GM23338 (cell line): ENCODE measurements around the gene CYP21A2. TPM values are rescaled to one million over a fixed set of nuclear protein-coding genes. Genes with fewer than 3 reads are reported as not detected.

Experiments used
- ATAC-seq: fragments of 200-7000 bp; cut with Tn5 transposase; 3 replicates; pipeline ENCODE4 v1.9.1; 2020
- DNase-seq: peaks from one replicate; pipeline ENCODE4 v3.0.0-alpha.2; 2015; ENCODE audit warnings: low spot score
- H2AFZ ChIP-seq: fragments of 200-600 bp; sonication (generic); 2 replicates; pipeline ENCODE4 v1.8.0; 2016; ENCODE audit warnings: antibody characterized with exemption, mild to moderate bottlenecking, moderate library complexity
- H3F3A ChIP-seq: fragments of 200-600 bp; sonication (generic); replicated peaks from 2 replicates; pipeline ENCODE4 v1.8.0; 2017; ENCODE audit warnings: antibody characterized with exemption, mixed run types, low read depth
- H3K27ac ChIP-seq: fragments of 200-600 bp; sonication (generic); 2 replicates; pipeline ENCODE4 v1.6.1; 2016; ENCODE audit warnings: low read depth
- H3K27me3 ChIP-seq: fragments of 200-600 bp; sonication (generic); 2 replicates; pipeline ENCODE4 v1.8.0; 2016; ENCODE audit warnings: mild to moderate bottlenecking, mixed run types, moderate library complexity; ENCODE audit not compliant: insufficient read depth
- H3K36me3 ChIP-seq: fragments of 200-600 bp; sonication (generic); 2 replicates; pipeline ENCODE4 v1.8.0; 2016; ENCODE audit warnings: mild to moderate bottlenecking; ENCODE audit not compliant: insufficient read depth
- H3K4me1 ChIP-seq: fragments of 200-600 bp; sonication (generic); 2 replicates; pipeline ENCODE4 v1.8.0; 2016; ENCODE audit warnings: mild to moderate bottlenecking, moderate library complexity; ENCODE audit not compliant: insufficient read depth
- H3K4me2 ChIP-seq: fragments of 200-600 bp; sonication (generic); 2 replicates; pipeline ENCODE4 v1.7.1; 2017; ENCODE audit warnings: mixed run types
- H3K4me3 ChIP-seq: fragments of 200-600 bp; sonication (generic); 2 replicates; pipeline ENCODE4 v1.6.1; 2016; ENCODE audit warnings: mixed run types
- H3K79me2 ChIP-seq: fragments of 200-600 bp; sonication (generic); replicated peaks from 2 replicates; pipeline ENCODE4 v1.8.0; 2017; ENCODE audit warnings: mild to moderate bottlenecking; ENCODE audit not compliant: insufficient read depth
- H3K9me2 ChIP-seq: fragments of 200-600 bp; sonication (generic); 2 replicates; pipeline ENCODE4 v1.8.0; 2017; ENCODE audit not compliant: insufficient read depth
- H4K20me1 ChIP-seq: fragments of 200-600 bp; sonication (generic); replicated peaks from 2 replicates; pipeline ENCODE4 v1.8.0; 2017; ENCODE audit warnings: mild to moderate bottlenecking; ENCODE audit not compliant: insufficient read depth
- H3K27ac Mint-ChIP-seq: 2 replicates; pipeline ENCODE4 v1.8.0; 2020; ENCODE audit warnings: inconsistent platforms, mild to moderate bottlenecking, moderate library complexity, mixed read lengths
- H3K27me3 Mint-ChIP-seq: 3 replicates; pipeline ENCODE4 v1.8.0; 2022; ENCODE audit warnings: low read depth, mild to moderate bottlenecking, moderate library complexity, mixed read lengths, inconsistent platforms; ENCODE audit not compliant: insufficient read depth, poor library complexity
- H3K36me3 Mint-ChIP-seq: 3 replicates; pipeline ENCODE4 v1.8.0; 2021; ENCODE audit warnings: low read depth, mild to moderate bottlenecking, inconsistent platforms, moderate library complexity, mixed read lengths
- H3K4me1 Mint-ChIP-seq: 3 replicates; pipeline ENCODE4 v1.8.0; 2020; ENCODE audit warnings: mild to moderate bottlenecking, inconsistent platforms, mixed read lengths
- H3K4me3 Mint-ChIP-seq: 3 replicates; pipeline ENCODE4 v1.8.0; 2021; ENCODE audit warnings: moderate library complexity, mild to moderate bottlenecking, inconsistent platforms, mixed read lengths
- H3K9me3 Mint-ChIP-seq: 3 replicates; pipeline ENCODE4 v1.8.0; 2020; ENCODE audit warnings: moderate library complexity, mild to moderate bottlenecking, inconsistent platforms, mixed read lengths
- CREB1 ChIP-seq: fragments of 250-450 bp; sonication (Bioruptor Pico); IDR thresholded peaks from 2 replicates; pipeline ENCODE4 v1.5.0; 2020; ENCODE audit warnings: low read depth, mild to moderate bottlenecking, moderate library complexity
- CTCF ChIP-seq, 2 experiments: fragments of 200-600 bp in 1 of 2; sonication (generic) in 1 of 2; conservative IDR thresholded peaks; 2 replicates each; pipeline versions ENCODE4 v1.5.1 to v1.6.1; 2016 to 2017; ENCODE audit warnings: antibody characterized with exemption in 2 of 2, low read depth in 2 of 2, mild to moderate bottlenecking in 2 of 2, moderate library complexity in 1 of 2
- EZH2 ChIP-seq: fragments of 200-600 bp; sonication (generic); IDR thresholded peaks from one replicate; pipeline ENCODE4 v1.8.0; 2017; ENCODE audit warnings: antibody characterized with exemption, mild to moderate bottlenecking, low read depth; ENCODE audit not compliant: unreplicated experiment
- EZH2phosphoT487 ChIP-seq: fragments of 200-600 bp; sonication (generic); IDR thresholded peaks from one replicate; pipeline ENCODE4 v1.8.1; 2018; ENCODE audit warnings: antibody characterized with exemption; ENCODE audit not compliant: unreplicated experiment
- JUNB ChIP-seq: IDR thresholded peaks from one replicate; pipeline ENCODE4 v1.6.1; 2016; ENCODE audit warnings: antibody characterized with exemption; ENCODE audit not compliant: unreplicated experiment
- NANOG ChIP-seq: IDR thresholded peaks from 2 replicates; pipeline ENCODE4 v1.6.1; 2016; ENCODE audit warnings: antibody characterized with exemption, borderline replicate concordance
- POLR2AphosphoS5 ChIP-seq: IDR thresholded peaks from 2 replicates; pipeline ENCODE4 v1.6.1; 2016; ENCODE audit warnings: antibody characterized with exemption, low read depth
- REST ChIP-seq: IDR thresholded peaks from one replicate; pipeline ENCODE4 v1.6.1; 2018; ENCODE audit warnings: antibody characterized with exemption; ENCODE audit not compliant: unreplicated experiment
- STAT1 ChIP-seq: IDR thresholded peaks from one replicate; pipeline ENCODE4 v1.6.1; 2016; ENCODE audit warnings: antibody characterized with exemption; ENCODE audit not compliant: unreplicated experiment
- ZNF331 ChIP-seq: fragments of 250-450 bp; sonication (Bioruptor Pico); IDR thresholded peaks from 2 replicates; pipeline ENCODE4 v1.5.0; 2020; ENCODE audit warnings: low read depth, mild to moderate bottlenecking, moderate library complexity
- polyA plus RNA-seq: library from polyadenylated mRNA; unstranded; fragments of >200 nt; fragmentation: Nextera tagmentation; extraction: Ambion mirVana; gene quantifications from 2 replicates; pipeline ENCODE4 v1.2.1, GENCODE V29; 2016
- total RNA-seq: library from RNA; depleted of rRNA; stranded (reverse); fragments of >200 nt; shearing (Covaris generic); gene quantifications from 2 replicates; pipeline ENCODE4 v1.2.3, GENCODE V29; 2014
- TF ChIP-seq, protein P1 (sequence below): fragments of 250-450 bp; sonication (Bioruptor Pico); IDR thresholded peaks from 2 replicates; pipeline ENCODE4 v1.5.0; 2020; ENCODE audit warnings: mild to moderate bottlenecking, moderate library complexity
- TF ChIP-seq, protein P2 (sequence below): IDR thresholded peaks from 2 replicates; pipeline ENCODE4 v1.6.1; 2016; ENCODE audit warnings: antibody characterized with exemption

CYP21A2 gene
- total and polyA plus RNA-seq, 2 experiments from 2014 or later = 0.10 TPM; not detected in 1

GRCh38 chr6:32069460-32069859 is 31.2 kb downstream of the CYP21A2 start:
- H3K79me2 ChIP-seq = no peaks in the 10 kb centered on the region
- no peaks in the 10 kb centered on the region; the same call in 1 of the 2 replicates for H3K4me1 ChIP-seq
- H3K4me3 Mint-ChIP-seq = no peak overlapping the region
- TF ChIP-seq EZH2phosphoT487 = no peak
- TF ChIP-seq ZNF331 (CRISPR knock-in tag) = no peak
- no peak for TF ChIP-seq REST
- TF ChIP-seq JUNB = no peak
- TF ChIP-seq NANOG = no peak
- no peak for TF ChIP-seq EZH2
- TF ChIP-seq, protein P1, sequence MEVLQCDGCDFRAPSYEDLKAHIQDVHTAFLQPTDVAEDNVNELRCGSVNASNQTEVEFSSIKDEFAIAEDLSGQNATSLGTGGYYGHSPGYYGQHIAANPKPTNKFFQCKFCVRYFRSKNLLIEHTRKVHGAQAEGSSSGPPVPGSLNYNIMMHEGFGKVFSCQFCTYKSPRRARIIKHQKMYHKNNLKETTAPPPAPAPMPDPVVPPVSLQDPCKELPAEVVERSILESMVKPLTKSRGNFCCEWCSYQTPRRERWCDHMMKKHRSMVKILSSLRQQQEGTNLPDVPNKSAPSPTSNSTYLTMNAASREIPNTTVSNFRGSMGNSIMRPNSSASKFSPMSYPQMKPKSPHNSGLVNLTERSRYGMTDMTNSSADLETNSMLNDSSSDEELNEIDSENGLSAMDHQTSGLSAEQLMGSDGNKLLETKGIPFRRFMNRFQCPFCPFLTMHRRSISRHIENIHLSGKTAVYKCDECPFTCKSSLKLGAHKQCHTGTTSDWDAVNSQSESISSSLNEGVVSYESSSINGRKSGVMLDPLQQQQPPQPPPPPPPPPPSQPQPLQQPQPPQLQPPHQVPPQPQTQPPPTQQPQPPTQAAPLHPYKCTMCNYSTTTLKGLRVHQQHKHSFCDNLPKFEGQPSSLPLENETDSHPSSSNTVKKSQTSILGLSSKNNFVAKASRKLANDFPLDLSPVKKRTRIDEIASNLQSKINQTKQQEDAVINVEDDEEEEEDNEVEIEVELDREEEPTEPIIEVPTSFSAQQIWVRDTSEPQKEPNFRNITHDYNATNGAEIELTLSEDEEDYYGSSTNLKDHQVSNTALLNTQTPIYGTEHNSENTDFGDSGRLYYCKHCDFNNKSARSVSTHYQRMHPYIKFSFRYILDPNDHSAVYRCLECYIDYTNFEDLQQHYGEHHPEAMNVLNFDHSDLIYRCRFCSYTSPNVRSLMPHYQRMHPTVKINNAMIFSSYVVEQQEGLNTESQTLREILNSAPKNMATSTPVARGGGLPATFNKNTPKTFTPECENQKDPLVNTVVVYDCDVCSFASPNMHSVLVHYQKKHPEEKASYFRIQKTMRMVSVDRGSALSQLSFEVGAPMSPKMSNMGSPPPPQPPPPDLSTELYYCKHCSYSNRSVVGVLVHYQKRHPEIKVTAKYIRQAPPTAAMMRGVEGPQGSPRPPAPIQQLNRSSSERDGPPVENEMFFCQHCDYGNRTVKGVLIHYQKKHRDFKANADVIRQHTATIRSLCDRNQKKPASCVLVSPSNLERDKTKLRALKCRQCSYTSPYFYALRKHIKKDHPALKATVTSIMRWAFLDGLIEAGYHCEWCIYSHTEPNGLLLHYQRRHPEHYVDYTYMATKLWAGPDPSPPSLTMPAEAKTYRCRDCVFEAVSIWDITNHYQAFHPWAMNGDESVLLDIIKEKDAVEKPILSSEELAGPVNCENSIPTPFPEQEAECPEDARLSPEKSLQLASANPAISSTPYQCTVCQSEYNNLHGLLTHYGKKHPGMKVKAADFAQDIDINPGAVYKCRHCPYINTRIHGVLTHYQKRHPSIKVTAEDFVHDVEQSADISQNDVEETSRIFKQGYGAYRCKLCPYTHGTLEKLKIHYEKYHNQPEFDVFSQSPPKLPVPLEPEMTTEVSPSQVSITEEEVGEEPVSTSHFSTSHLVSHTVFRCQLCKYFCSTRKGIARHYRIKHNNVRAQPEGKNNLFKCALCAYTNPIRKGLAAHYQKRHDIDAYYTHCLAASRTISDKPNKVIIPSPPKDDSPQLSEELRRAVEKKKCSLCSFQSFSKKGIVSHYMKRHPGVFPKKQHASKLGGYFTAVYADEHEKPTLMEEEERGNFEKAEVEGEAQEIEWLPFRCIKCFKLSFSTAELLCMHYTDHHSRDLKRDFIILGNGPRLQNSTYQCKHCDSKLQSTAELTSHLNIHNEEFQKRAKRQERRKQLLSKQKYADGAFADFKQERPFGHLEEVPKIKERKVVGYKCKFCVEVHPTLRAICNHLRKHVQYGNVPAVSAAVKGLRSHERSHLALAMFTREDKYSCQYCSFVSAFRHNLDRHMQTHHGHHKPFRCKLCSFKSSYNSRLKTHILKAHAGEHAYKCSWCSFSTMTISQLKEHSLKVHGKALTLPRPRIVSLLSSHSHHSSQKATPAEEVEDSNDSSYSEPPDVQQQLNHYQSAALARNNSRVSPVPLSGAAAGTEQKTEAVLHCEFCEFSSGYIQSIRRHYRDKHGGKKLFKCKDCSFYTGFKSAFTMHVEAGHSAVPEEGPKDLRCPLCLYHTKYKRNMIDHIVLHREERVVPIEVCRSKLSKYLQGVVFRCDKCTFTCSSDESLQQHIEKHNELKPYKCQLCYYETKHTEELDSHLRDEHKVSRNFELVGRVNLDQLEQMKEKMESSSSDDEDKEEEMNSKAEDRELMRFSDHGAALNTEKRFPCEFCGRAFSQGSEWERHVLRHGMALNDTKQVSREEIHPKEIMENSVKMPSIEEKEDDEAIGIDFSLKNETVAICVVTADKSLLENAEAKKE (CRISPR knock-in tag) = no peak
- TF ChIP-seq STAT1 = no peak
- TF ChIP-seq, protein P2, sequence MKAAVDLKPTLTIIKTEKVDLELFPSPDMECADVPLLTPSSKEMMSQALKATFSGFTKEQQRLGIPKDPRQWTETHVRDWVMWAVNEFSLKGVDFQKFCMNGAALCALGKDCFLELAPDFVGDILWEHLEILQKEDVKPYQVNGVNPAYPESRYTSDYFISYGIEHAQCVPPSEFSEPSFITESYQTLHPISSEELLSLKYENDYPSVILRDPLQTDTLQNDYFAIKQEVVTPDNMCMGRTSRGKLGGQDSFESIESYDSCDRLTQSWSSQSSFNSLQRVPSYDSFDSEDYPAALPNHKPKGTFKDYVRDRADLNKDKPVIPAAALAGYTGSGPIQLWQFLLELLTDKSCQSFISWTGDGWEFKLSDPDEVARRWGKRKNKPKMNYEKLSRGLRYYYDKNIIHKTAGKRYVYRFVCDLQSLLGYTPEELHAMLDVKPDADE = no peak
- TF ChIP-seq CREB1 (CRISPR knock-in tag) = no peak
- TF ChIP-seq CTCF (conservative IDR thresholded peaks at IDR 0.05; ENCODE audit: low read depth in 2 of 2) = no peak
- no peak for TF ChIP-seq POLR2AphosphoS5
- ATAC-seq = no peak
- H3K36me3 Mint-ChIP-seq = no peaks in the 10 kb centered on the region; the same call in 2 of the 3 replicates
- no peak overlapping the region for H3K27ac Mint-ChIP-seq
- H2AFZ ChIP-seq = no peak overlapping the region
- peaks cover 20% of the 10 kb centered on the region for H3K4me1 Mint-ChIP-seq
- no peak overlapping the region for H3K4me3 ChIP-seq
- H3K9me3 Mint-ChIP-seq = no peaks in the 10 kb centered on the region
- H4K20me1 ChIP-seq = no peaks in the 10 kb centered on the region
- no peaks in the 10 kb centered on the region for H3F3A ChIP-seq
- DNase-seq = no peak
- no peaks in the 10 kb centered on the region for H3K36me3 ChIP-seq
- no peaks in the 10 kb centered on the region for H3K27me3 ChIP-seq
- H3K27me3 Mint-ChIP-seq = peaks cover 11% of the 10 kb centered on the region
- no peaks in the 10 kb centered on the region for H3K9me2 ChIP-seq
- H3K27ac ChIP-seq = no peak overlapping the region
- H3K4me2 ChIP-seq = no peak overlapping the region
